Stimulated activated CD8-positive, alpha-beta memory T cell treated with anti-CD3 and anti-CD28 coated beads, Interleukin-15, amount 100 ng/mL, for 48 hours (primary cell): ENCODE data around the gene SPDYE4.
"Not testable (repeated sequence)": the region's sequence is repeated elsewhere in the genome, so short reads cannot be mapped to it uniquely, and the experiment has no call there.

ENCODE experiments used
- DNase-seq, 2 donors: peaks; one replicate each; pipeline ENCODE4 v3.0.0-alpha.2; 2020; ENCODE audit warnings: low read depth in 2 of 2

Gene SPDYE4, protein sequence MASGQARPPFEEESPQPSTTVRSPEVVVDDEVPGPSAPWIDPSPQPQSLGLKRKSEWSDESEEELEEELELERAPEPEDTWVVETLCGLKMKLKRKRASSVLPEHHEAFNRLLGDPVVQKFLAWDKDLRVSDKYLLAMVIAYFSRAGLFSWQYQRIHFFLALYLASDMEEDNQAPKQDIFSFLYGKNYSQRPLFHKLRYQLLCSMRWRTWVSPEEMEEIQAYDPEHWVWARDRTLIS

GRCh38 chr17:8758137-8758596 lies at the start of gene SPDYE4:
SPDYE4 (minus strand) TSS chr17:8758546; CDS start chr17:8758382, 164 bp downstream.
- DNase-seq, result no peak

GRCh38 chr17:8806926-8807550 lies 48.7 kb upstream of the SPDYE4 start:
- no peak for DNase-seq

GRCh38 chr17:8806253-8806925 lies 48.0 kb upstream of the SPDYE4 start:
- no peak for DNase-seq

- DNase-seq, result not testable (repeated sequence)
Measured at GRCh38 chr17:8805396-8805795, 47.0 kb upstream of the SPDYE4 start.

GRCh38 chr17:8803531-8804420 lies 45.4 kb upstream of the SPDYE4 start:
- DNase-seq, result no peak

GRCh38 chr17:8801135-8801840 lies 42.9 kb upstream of the SPDYE4 start:
- DNase-seq, result no peak

DNA sequence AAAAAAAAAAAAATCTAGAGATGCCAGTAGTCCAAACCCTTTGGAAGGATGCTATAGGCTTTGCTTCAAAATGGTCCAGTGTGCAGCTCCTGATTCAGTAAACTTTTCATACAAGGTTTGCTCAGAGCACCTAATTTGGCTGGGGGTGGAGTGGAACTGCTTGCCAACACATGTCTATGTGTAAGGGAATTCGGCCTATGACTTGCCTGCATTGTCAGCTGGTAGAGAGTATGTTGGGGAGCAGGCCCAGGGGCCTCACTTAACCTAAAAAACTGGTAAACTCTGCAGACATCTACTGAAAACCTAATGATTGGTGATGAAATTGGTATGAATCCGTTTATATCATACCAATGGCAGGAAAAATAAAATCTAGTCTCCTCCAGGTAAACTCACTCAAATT lies 42.3 kb upstream of the SPDYE4 start:
- no peak for DNase-seq

- DNase-seq, result no peak
Measured at GRCh38 chr17:8799570-8800212, 41.3 kb upstream of the SPDYE4 start.

DNA sequence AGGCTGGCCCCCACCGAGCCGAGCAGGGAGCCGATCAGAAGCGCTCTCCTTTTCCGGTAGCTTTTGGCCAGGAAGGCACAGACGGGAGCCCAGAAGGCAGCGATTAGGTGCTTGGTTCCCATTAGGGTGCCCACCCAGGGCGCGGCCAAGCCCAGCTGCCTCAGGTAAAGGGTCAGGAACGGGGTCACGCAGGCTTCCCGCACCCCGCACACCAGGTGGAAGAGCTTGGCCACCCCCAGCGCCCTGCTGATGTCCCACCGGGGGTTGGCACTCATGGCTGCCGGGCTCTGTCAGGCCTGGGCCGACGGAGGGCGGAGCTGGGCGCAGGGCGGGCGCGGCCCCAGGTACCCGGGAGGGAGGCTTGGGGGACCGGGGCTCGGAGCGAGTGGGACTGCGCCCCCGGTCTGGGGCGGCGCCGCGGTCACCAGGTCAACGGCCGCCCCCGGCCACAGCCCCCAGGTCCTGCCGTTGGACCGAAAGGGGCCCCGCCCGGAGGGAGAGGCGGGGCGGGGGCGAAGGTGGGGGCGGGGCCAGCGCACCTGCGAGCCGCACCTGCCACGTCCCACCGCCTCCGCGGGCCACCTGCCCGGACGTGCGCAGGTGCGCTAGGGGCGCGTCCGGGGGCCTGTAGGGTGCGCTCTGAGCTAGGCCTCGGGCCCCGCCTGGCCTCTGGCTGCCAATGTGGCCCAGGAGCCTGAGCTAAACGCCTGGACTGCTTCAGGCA lies 40.7 kb upstream of the SPDYE4 start, which contains the start of gene MFSD6L:
TSS of gene MFSD6L (minus strand) at position 520 of the 724 bp plus-strand sequence. CDS start at position 275, 245 bp downstream.
- no peak for DNase-seq

DNA sequence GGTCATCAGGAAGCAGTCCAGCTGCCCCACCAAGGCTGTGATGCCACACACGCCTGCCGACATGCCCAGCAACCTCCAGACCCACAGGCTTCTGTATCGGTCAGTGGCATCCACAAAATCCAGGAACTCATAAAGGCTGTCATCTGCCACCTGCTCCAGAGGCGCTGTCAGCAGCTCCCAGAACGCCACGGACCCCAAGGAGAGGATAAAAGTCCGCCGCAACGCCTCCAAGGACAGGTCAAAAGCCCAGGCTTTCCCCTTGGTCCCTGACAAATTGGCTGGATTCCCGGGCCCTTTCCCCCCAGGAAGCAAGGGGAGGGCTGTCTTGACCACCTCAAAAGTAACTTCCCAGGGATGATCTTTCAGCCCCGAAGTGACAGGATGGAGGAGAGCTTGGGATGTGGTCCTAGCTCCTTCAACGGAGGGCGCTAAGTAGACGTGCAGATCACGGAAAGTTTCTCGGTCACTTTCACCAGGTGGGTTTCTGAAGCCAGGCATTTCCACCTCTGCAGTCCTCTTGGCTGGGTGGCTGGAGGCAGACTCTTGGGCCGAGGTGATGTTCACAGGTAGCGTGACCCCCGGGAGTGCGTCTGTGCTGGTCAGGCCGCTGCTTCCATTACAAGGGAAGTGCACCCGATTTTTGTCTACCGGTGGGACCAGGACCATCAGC lies 40.0 kb upstream of the SPDYE4 start:
- no peak for DNase-seq

DNA sequence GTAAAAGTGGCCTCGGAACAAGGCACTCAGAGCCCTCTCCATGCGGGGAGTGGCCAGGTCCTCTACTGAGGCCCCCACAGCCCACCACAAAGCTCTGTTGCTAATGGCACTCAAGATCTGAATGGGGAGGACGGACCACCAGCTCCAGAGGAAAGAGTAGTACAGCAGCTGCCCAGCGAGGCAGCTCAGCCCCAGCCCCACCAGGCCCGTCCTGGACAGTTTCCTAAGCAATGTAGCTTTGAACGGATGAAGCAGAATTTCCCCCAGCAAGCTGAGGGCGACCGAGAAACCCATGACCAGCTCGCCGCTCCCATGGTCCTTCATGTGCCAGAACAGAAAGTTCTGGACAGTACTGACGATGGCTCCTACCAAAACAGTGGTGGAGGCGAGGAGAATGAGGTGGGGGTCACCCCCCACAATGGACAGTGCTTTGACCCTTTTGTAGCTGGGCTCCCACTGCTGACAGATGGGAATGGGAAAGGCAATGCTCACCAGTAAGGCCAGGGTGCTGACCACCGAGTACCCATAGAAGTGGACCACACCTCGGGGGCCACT lies 39.4 kb upstream of the SPDYE4 start:
- no peak for DNase-seq

DNA sequence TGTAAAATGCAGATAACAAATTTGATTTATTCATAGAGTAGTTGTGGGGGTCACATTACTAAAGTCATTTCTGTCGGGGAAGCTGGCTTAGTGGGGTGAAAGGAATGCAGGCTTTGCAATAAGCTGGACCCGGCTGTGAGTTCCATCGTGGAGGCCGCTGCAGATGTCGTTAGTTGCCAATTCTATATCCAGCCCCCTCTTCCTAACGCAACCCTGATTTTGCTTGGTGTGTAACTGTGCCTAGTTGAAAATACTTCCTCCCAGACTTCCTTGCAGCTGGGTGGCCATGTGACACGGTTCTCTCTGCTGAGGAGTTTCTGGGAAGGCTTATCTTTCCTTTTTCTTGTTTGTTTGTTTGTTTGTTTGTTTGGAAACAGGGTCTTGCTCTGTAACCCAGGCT lies 36.3 kb upstream of the SPDYE4 start:
- no peak for DNase-seq

DNA sequence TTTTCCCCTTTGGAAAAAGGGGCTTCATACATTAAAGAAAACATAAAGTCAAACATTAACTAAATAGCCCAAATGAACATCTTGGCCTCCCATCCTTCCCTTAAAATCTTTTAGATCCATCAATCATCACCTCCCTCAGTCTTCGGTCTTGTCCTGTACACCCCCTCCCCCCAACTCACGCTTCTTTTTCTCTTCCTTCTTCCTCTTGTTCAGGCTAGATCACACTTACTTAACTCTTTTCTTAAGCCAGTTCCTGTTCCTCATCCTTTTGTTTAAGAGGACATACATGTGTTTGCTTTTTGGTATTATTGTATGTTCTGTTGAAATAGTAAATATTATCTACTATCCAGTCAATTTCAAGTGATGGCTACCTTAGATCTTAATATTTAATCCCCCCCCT lies 35.3 kb upstream of the SPDYE4 start:
- DNase-seq, result no peak

- DNase-seq, result no peak
Measured at GRCh38 chr17:8792646-8793045, 34.3 kb upstream of the SPDYE4 start.

- no peak for DNase-seq
Measured at GRCh38 chr17:8791910-8792270, 33.5 kb upstream of the SPDYE4 start.

- DNase-seq, result no peak
Measured at GRCh38 chr17:8791248-8791909, 33.0 kb upstream of the SPDYE4 start.

DNA sequence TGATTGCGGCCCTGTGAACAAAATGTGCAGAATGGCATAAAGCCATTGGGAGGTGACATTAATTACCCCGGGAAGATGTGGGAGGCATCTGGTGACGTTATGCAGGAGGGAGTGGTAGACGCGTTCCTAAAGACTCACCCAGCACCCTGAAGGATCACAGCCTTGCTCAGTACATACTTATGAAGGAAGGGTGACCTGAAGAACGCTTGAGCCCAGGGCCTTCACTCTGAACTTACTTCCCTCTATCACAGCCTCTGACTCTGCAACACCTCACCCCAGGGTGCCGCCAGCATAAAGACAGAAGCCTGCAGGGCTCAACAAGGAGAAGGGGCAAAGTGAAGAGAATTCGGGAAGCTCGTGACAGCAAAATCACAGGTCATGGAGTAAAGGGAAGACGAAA lies 31.4 kb upstream of the SPDYE4 start:
- DNase-seq, result no peak

DNA sequence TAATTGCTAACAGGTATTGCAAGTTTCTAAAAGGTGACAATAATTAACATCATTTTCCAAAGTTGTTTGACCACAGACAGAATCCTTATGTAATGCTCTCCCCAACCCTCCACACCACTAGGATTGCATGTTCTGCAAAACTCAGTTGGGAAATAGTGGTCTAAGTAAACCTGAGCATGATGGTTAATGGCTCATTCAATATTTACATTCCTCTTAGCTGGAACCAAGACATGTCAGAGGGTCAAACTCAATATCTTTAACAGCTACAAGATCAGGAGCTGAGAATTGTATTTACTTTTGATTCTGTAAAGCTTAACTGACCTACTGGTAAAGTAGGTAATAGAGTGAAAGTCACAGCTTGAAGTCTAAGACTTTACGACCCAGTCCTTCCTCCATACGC lies 30.7 kb upstream of the SPDYE4 start:
- DNase-seq, result no peak
